Fibroblast of gingiva (primary cell): ENCODE data around the gene CHAF1A.

ENCODE experiments used
- DNase-seq: peaks from one replicate; pipeline ENCODE4 v3.0.0-alpha.2; 2011; ENCODE audit warnings: low read depth

Gene CHAF1A

GRCh38 chr19:4366666-4367335, 35.6 kb upstream of the CHAF1A start:
- no peak for DNase-seq

GRCh38 chr19:4367336-4367723, 35.1 kb upstream of the CHAF1A start:
- no peak for DNase-seq

GRCh38 chr19:4367781-4368127, 34.7 kb upstream of the CHAF1A start:
- no peak for DNase-seq

GRCh38 chr19:4368128-4368820, 34.2 kb upstream of the CHAF1A start:
- DNase-seq, result no peak

GRCh38 chr19:4369109-4369887, 33.1 kb upstream of the CHAF1A start:
- no peak for DNase-seq

GRCh38 chr19:4369888-4370260, 32.6 kb upstream of the CHAF1A start:
- peak; percentile 57 for DNase-seq

- DNase-seq, result no peak
Measured at GRCh38 chr19:4370418-4371041, 31.9 kb upstream of the CHAF1A start.

- peak; percentile 84 for DNase-seq
Measured at GRCh38 chr19:4371247-4372164, 30.9 kb upstream of the CHAF1A start.

- no peak for DNase-seq
Measured at GRCh38 chr19:4372165-4373012, 30.1 kb upstream of the CHAF1A start.

- no peak for DNase-seq
Measured at GRCh38 chr19:4373013-4373367, 29.4 kb upstream of the CHAF1A start.

- peak; percentile 67 for DNase-seq
Measured at GRCh38 chr19:4373601-4374497, 28.6 kb upstream of the CHAF1A start.

- peak; percentile 98 for DNase-seq
Measured at GRCh38 chr19:4374498-4375163, 27.8 kb upstream of the CHAF1A start.

GRCh38 chr19:4375164-4376027, 27.0 kb upstream of the CHAF1A start:
- DNase-seq, result peak; percentile 90

GRCh38 chr19:4376028-4376670, 26.3 kb upstream of the CHAF1A start:
- DNase-seq, result no peak

- no peak for DNase-seq
Measured at GRCh38 chr19:4376671-4376990, 25.8 kb upstream of the CHAF1A start.

GRCh38 chr19:4376991-4377781, 25.3 kb upstream of the CHAF1A start:
- no peak for DNase-seq

- DNase-seq, result no peak
Measured at GRCh38 chr19:4378886-4379285, 23.6 kb upstream of the CHAF1A start.
